Mesothelial cell of epicardium (in vitro differentiated cells): ENCODE results near the gene RNF186. TPM values are rescaled to one million over a fixed set of nuclear protein-coding genes. Genes with fewer than 3 reads are reported as not detected.
A peak's percentile ranks its signal among the peaks of the same experiment; 100 is the strongest.

ENCODE experiments used
- DNase-seq, 2 experiments: peaks; one replicate each; pipeline ENCODE4 v3.0.0; 2021; ENCODE audit warnings: low spot score in 2 of 2; ENCODE audit not compliant: unreplicated experiment in 2 of 2
- H3K27ac Mint-ChIP-seq: 2 replicates; pipeline ENCODE4 v1.8.0; 2021; ENCODE audit warnings: mixed read lengths
- H3K27me3 Mint-ChIP-seq: 2 replicates; pipeline ENCODE4 v1.8.0; 2021; ENCODE audit warnings: low read depth, mixed read lengths
- H3K36me3 Mint-ChIP-seq: 2 replicates; pipeline ENCODE4 v1.8.0; 2021; ENCODE audit warnings: mixed read lengths
- H3K4me1 Mint-ChIP-seq: 2 replicates; pipeline ENCODE4 v1.8.0; 2021; ENCODE audit warnings: mixed read lengths
- H3K4me3 Mint-ChIP-seq: 2 replicates; pipeline ENCODE4 v1.8.0; 2021; ENCODE audit warnings: mild to moderate bottlenecking, moderate library complexity, mixed read lengths
- H3K9me3 Mint-ChIP-seq: 2 replicates; pipeline ENCODE4 v1.8.0; 2021; ENCODE audit warnings: mixed read lengths
- total RNA-seq: library from RNA; stranded (reverse); gene quantifications from 3 replicates; pipeline ENCODE4 v1.2.1, GENCODE V29; 2021
- TF ChIP-seq, protein P1 (sequence below): fragments of 200-600 bp; sonication (generic); IDR thresholded peaks from one replicate; pipeline ENCODE4 v1.5.0; 2021; ENCODE audit warnings: antibody characterized with exemption; ENCODE audit not compliant: unreplicated experiment

RNF186 gene
- total RNA-seq, 1 donor from 2014 or later, result not detected

DNA sequence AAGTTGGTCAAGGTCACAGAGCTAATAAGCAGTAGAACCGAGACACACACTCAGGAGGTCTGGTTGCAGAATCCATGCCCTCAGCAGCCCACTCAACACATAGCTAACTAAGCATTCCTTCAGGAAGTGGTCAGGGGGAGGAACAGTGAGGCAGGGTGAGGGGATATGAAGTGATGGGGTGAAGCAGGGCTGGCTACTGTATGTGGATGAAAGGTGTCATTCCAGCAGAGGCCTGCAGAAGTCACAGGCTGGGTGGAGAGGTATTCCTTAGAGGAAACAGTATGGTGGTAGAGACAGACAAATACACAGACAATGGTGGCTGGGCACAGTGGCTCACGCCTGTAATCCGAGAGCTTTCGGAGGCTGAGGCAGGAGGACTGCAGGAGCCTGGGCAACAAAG, 29.4 kb downstream of the RNF186 start:
- H3K4me3 Mint-ChIP-seq, result no peak overlapping the region
- peaks cover 4% of the 10 kb centered on the region for H3K9me3 Mint-ChIP-seq
- H3K4me1 Mint-ChIP-seq, result peaks cover 22% of the 10 kb centered on the region
- peaks cover 23% of the 10 kb centered on the region for H3K36me3 Mint-ChIP-seq
- peak overlapping the region; percentile 13 for H3K27ac Mint-ChIP-seq
- DNase-seq, result no peak
- H3K27me3 Mint-ChIP-seq, result no peaks in the 10 kb centered on the region
- TF ChIP-seq, protein P1, sequence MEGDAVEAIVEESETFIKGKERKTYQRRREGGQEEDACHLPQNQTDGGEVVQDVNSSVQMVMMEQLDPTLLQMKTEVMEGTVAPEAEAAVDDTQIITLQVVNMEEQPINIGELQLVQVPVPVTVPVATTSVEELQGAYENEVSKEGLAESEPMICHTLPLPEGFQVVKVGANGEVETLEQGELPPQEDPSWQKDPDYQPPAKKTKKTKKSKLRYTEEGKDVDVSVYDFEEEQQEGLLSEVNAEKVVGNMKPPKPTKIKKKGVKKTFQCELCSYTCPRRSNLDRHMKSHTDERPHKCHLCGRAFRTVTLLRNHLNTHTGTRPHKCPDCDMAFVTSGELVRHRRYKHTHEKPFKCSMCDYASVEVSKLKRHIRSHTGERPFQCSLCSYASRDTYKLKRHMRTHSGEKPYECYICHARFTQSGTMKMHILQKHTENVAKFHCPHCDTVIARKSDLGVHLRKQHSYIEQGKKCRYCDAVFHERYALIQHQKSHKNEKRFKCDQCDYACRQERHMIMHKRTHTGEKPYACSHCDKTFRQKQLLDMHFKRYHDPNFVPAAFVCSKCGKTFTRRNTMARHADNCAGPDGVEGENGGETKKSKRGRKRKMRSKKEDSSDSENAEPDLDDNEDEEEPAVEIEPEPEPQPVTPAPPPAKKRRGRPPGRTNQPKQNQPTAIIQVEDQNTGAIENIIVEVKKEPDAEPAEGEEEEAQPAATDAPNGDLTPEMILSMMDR, result no peak

DNA sequence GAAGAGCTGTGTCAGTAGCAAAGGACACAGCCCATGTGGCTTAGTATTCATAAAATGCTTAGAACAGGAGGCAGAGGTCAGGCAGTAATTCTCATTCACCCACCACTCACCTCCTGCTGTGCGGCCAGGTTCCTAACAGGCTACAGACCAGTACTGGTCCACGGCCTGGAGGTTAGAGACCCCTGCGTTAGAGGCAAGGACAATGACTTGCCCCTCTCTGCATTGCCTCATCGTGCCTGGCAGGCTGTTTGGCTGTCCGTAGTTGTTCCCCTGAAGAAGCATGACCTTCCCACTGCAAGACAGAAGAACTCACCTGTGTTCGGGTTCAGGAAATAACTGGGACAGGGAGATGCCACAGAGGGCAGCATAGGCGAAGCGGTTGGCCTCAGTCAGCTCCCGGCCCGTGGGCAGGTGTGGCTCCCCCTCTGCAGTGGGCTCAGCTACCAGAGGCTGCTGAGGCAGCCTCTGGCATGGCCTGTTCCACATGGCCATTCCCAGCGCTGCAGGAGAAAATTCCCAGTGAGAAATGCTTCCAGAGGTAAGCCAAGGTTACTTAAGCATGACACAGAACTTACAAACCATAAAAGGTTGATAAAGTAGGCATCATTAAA, 34.7 kb downstream of the RNF186 start:
- Mint-ChIP-seq H3K9me3 (no peaks in the 10 kb centered on the region), H3K4me1 (peaks cover under 1% of the 10 kb centered on the region), H3K4me3 (no peak overlapping the region), H3K27me3 (no peaks in the 10 kb centered on the region), H3K36me3 (peaks cover 28% of the 10 kb centered on the region), H3K27ac (no peak overlapping the region)
- no peak for DNase-seq
- TF ChIP-seq, protein P1, result no peak

DNA sequence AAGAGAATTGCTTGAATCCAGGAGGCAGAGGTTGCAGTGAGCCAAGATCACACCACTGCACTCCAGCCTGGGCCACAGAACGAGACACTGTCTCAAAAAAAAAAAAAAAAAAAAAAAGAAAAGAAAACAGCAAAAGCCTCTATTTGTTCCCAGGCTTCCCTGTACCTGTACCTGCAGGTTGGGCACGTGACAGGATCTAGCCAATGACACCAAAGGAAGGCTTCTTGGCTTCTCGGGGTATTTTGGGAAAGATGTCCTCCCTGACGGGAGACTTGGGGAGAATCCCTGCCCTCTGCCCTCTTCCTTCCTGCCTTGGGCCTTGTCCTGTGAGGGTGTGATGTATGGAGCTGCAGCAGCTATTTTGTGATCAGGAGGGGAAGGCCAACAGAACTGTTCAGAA, 38.1 kb downstream of the RNF186 start:
- H3K36me3 Mint-ChIP-seq, result peaks cover 21% of the 10 kb centered on the region
- no peaks in the 10 kb centered on the region for H3K9me3 Mint-ChIP-seq
- H3K27ac Mint-ChIP-seq, result no peak overlapping the region
- no peak for DNase-seq
- H3K4me3 Mint-ChIP-seq, result no peak overlapping the region
- TF ChIP-seq, protein P1, result no peak
- no peaks in the 10 kb centered on the region for H3K4me1 Mint-ChIP-seq
- no peaks in the 10 kb centered on the region for H3K27me3 Mint-ChIP-seq

DNA sequence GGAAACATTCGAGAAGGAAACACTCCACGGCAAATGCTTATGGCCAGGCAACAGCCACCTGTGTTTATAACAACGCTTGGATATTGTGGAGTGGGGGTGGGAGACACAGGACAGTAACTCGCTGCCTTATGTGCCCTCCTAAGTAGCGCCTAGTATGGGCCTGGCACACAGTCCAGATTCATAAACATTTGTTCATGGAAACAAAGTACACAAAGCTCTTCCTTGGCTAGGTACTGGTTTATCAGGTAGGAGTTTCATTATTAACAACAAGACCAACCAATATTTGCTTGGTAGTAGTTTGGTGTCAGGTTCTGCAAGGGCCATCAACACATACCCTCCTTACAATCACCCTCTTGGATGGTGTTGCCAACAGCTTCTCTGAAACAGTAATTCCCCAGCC, 38.8 kb downstream of the RNF186 start:
- Mint-ChIP-seq H3K4me3 (no peak overlapping the region), H3K27me3 (no peaks in the 10 kb centered on the region)
- DNase-seq, result no peak

DNA sequence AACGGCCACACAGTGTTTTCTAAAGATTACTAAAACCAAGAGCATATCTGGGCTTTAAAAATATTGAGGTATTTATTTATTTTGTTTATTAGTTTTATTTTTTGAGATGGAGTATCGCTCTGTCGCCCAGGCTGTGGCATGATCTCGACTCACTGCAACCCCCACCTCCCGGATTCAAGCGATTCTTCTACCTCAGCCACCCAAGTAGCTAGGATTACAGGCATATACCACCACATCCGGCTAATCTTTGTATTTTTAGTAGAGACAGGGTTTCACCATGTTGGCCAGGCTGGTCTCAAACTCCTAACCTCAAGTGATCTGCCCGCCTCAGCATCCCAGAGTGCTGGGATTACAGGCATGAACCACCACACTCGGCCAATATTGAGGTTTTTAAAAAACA, 39.3 kb downstream of the RNF186 start:
- Mint-ChIP-seq H3K27me3 (no peaks in the 10 kb centered on the region), H3K4me1 (no peaks in the 10 kb centered on the region), H3K36me3 (peaks cover 16% of the 10 kb centered on the region), H3K27ac (no peak overlapping the region), H3K9me3 (no peaks in the 10 kb centered on the region), H3K4me3 (no peak overlapping the region)
- TF ChIP-seq, protein P1, result no peak
- DNase-seq, result no peak

More for the DNA sequence above, 38.8 kb downstream of the RNF186 start:
- Mint-ChIP-seq H3K9me3 (no peaks in the 10 kb centered on the region), H3K27ac (no peak overlapping the region), H3K36me3 (peaks cover 17% of the 10 kb centered on the region), H3K4me1 (no peaks in the 10 kb centered on the region)
- TF ChIP-seq, protein P1, result no peak

DNA sequence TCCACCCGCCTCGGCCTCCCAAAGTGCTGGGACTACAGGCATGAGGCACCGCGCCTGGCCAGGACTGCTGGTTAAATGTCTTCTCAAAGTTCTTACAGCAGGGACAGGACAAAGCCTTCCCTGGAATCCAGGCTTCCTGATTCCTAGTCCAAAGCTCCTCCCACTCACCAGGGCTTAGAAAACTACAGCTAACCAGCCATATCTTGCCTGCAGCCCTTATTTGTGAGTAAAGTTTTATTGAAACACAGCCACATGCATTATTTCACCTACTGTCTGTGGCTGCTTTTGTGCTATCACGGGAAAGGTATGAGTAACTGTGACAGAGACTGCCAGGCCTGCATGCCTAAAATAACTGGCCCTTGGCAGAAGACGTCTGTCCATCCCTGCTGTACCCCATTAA, 39.8 kb downstream of the RNF186 start:
- Mint-ChIP-seq H3K27me3 (no peaks in the 10 kb centered on the region), H3K9me3 (no peaks in the 10 kb centered on the region), H3K4me1 (no peaks in the 10 kb centered on the region), H3K4me3 (no peak overlapping the region), H3K36me3 (peaks cover 15% of the 10 kb centered on the region), H3K27ac (no peak overlapping the region)
- TF ChIP-seq, protein P1, result no peak
- DNase-seq, result no peak
